ENCODE results near the gene DCAF15.

DCAF15 gene

GRCh38 chr19:13959962-13960862, 7.9 kb downstream of the DCAF15 start:
- H3K4ac ChIP-seq (ENCODE audit: low read depth in 1 of 2, low read length in 2 of 2) = no peak overlapping the region
- H2BK5ac ChIP-seq (ENCODE audit: low read depth, low read length, poor library complexity, severe bottlenecking) = no peak overlapping the region
- no peak overlapping the region for H2BK15ac ChIP-seq (ENCODE audit: low read depth, poor library complexity, severe bottlenecking)
- H3K27ac ChIP-seq (ENCODE audit: low read length, poor library complexity, severe bottlenecking) = no peak overlapping the region
- H4K91ac ChIP-seq (ENCODE audit: low read length) = no peak overlapping the region
- H3K4me2 ChIP-seq (ENCODE audit: low read length, poor library complexity, severe bottlenecking) = no peak overlapping the region
- no peak overlapping the region for H3K9ac ChIP-seq (ENCODE audit: low read length)
- H3K4me3 ChIP-seq (ENCODE audit: insufficient read depth in 1 of 2, low read depth in 1 of 2, low read length in 2 of 2) = no peak overlapping the region
- H3K23ac ChIP-seq (ENCODE audit: low read length in 2 of 2) = no peak overlapping the region
- H3K79me1 ChIP-seq (replicated peaks; ENCODE audit: low read length, poor library complexity, severe bottlenecking) = peaks cover 33% of the 10 kb centered on the region
- no peak overlapping the region for H2AK5ac ChIP-seq (ENCODE audit: low read length, severe bottlenecking)
- WGBS = 93% methylated on average over 27 of the region's 27 CpGs
- no peak overlapping the region for H3K14ac ChIP-seq (ENCODE audit: low read length in 2 of 2)
- H4K8ac ChIP-seq (ENCODE audit: low read length) = no peak overlapping the region
- no peak overlapping the region for H2BK12ac ChIP-seq (ENCODE audit: low read length in 2 of 2)
- peaks cover 57 to 86% of the 10 kb centered on the region in 2 experiments for H3K36me3 ChIP-seq (ENCODE audit: control insufficient read depth in 1 of 2, insufficient read depth in 2 of 2, low read depth in 1 of 2, low read length in 2 of 2)
- H2AFZ ChIP-seq (ENCODE audit: low read depth, low read length) = no peak overlapping the region
- H3K18ac ChIP-seq (ENCODE audit: low read depth in 1 of 2, low read length in 2 of 2) = no peak overlapping the region
- no peaks in the 10 kb centered on the region for H3K9me3 ChIP-seq (ENCODE audit: control insufficient read depth, low read length)
- no peak overlapping the region for H2BK120ac ChIP-seq (ENCODE audit: low read depth, low read length)
- peaks cover 27% of the 10 kb centered on the region for H3K4me1 ChIP-seq (ENCODE audit: control insufficient read depth, insufficient read depth, low read depth, low read length)
- H3K27me3 ChIP-seq (ENCODE audit: control insufficient read depth in 1 of 2, insufficient read depth in 1 of 2, low read length in 2 of 2) = no peaks in the 10 kb centered on the region
- no peak for DNase-seq

DNA sequence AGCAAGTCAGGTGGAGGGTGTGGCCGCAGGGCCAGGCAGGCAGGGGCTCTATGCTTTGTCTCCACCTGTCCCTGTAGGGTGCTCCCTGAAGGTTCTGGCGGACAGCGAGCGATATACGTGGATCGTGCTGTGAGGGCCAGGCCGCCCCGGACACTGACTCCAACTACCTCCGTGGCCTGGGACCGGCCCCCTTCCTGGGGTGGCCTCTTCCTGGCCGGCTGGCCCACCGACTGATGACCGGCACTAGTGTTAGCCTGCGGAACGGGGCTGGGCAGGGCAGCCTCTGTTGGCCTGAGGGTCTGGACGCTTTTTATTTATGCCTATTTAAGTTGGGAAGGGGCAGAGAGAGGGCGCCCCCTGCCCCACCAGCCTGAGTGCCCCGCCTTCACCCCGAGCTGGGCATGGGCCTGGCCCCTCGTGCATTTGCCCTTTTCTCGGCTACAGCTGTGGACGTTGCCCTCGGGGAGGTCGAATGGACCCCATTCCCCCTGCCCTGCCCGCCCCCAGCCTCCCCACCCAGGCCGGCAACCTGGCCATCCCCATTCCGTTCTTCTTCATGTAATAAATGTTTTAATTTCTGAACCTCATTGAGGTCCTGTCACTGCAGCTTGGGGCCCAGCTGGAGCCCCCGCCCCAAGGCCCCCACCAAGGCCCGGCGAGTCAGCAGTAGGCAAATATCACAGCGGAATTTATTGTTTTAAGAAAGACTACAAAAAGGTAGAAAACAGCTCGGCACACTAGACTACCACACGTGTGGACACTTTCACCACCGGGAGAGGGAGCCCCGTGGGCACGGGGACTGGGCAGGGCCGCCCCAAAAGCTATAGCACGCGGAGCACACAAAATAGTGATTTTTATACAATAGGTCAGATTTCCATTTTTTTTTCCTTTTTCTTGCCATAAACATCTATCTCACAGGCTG, 8.8 kb downstream of the DCAF15 start:
- Histone ChIP-seq H2AK5ac (ENCODE audit: low read length, severe bottlenecking) (no peak overlapping the region), H2BK5ac (ENCODE audit: low read depth, low read length, poor library complexity, severe bottlenecking) (no peak overlapping the region), H3K27ac (ENCODE audit: low read length, poor library complexity, severe bottlenecking) (no peak overlapping the region), H3K9me3 (ENCODE audit: control insufficient read depth, low read length) (no peaks in the 10 kb centered on the region), H3K27me3 (ENCODE audit: control insufficient read depth in 1 of 2, insufficient read depth in 1 of 2, low read length in 2 of 2) (no peaks in the 10 kb centered on the region), H3K14ac (ENCODE audit: low read length in 2 of 2) (no peak overlapping the region), H2AFZ (ENCODE audit: low read depth, low read length) (no peak overlapping the region), H3K4me2 (ENCODE audit: low read length, poor library complexity, severe bottlenecking) (no peak overlapping the region), H3K23ac (ENCODE audit: low read length in 2 of 2) (no peak overlapping the region), H2BK15ac (ENCODE audit: low read depth, poor library complexity, severe bottlenecking) (no peak overlapping the region), H3K36me3 (ENCODE audit: control insufficient read depth in 1 of 2, insufficient read depth in 2 of 2, low read depth in 1 of 2, low read length in 2 of 2) (peaks cover 55 to 86% of the 10 kb centered on the region in 2 experiments), H3K79me1 (replicated peaks; ENCODE audit: low read length, poor library complexity, severe bottlenecking) (peaks cover 26% of the 10 kb centered on the region), H3K4ac (ENCODE audit: low read depth in 1 of 2, low read length in 2 of 2) (no peak overlapping the region), H3K18ac (ENCODE audit: low read depth in 1 of 2, low read length in 2 of 2) (no peak overlapping the region), H4K91ac (ENCODE audit: low read length) (no peak overlapping the region), H2BK120ac (ENCODE audit: low read depth, low read length) (no peak overlapping the region), H2BK12ac (ENCODE audit: low read length in 2 of 2) (no peak overlapping the region), H4K8ac (ENCODE audit: low read length) (no peak overlapping the region), H3K4me1 (ENCODE audit: control insufficient read depth, insufficient read depth, low read depth, low read length) (peaks cover 27% of the 10 kb centered on the region), H3K9ac (ENCODE audit: low read length) (no peak overlapping the region), H3K4me3 (ENCODE audit: insufficient read depth in 1 of 2, low read depth in 1 of 2, low read length in 2 of 2) (no peak overlapping the region)
- WGBS = 96% methylated on average over 39 of the region's 39 CpGs
- DNase-seq = no peak

GRCh38 chr19:13961826-13962698, 9.8 kb downstream of the DCAF15 start:
- H3K9me3 ChIP-seq (ENCODE audit: control insufficient read depth, low read length) = no peaks in the 10 kb centered on the region
- peaks cover 52 to 86% of the 10 kb centered on the region in 2 experiments for H3K36me3 ChIP-seq (ENCODE audit: control insufficient read depth in 1 of 2, insufficient read depth in 2 of 2, low read depth in 1 of 2, low read length in 2 of 2)
- H2AFZ ChIP-seq (ENCODE audit: low read depth, low read length) = no peak overlapping the region
- H3K4me1 ChIP-seq (ENCODE audit: control insufficient read depth, insufficient read depth, low read depth, low read length) = peaks cover 29% of the 10 kb centered on the region
- H2BK15ac ChIP-seq (ENCODE audit: low read depth, poor library complexity, severe bottlenecking) = no peak overlapping the region
- no peak overlapping the region for H3K23ac ChIP-seq (ENCODE audit: low read length in 2 of 2)
- H3K4me2 ChIP-seq (ENCODE audit: low read length, poor library complexity, severe bottlenecking) = peak overlapping the region; percentile 49
- H3K14ac ChIP-seq (ENCODE audit: low read length in 2 of 2) = no peak overlapping the region
- DNase-seq = peak; percentile 24
- no peak overlapping the region for H3K27ac ChIP-seq (ENCODE audit: low read length, poor library complexity, severe bottlenecking)
- H4K8ac ChIP-seq (ENCODE audit: low read length) = no peak overlapping the region
- H2BK12ac ChIP-seq (ENCODE audit: low read length in 2 of 2) = no peak overlapping the region
- peaks cover 20% of the 10 kb centered on the region for H3K79me1 ChIP-seq (replicated peaks; ENCODE audit: low read length, poor library complexity, severe bottlenecking)
- H2AK5ac ChIP-seq (ENCODE audit: low read length, severe bottlenecking) = no peak overlapping the region
- no peaks in the 10 kb centered on the region for H3K27me3 ChIP-seq (ENCODE audit: control insufficient read depth in 1 of 2, insufficient read depth in 1 of 2, low read length in 2 of 2)
- H3K18ac ChIP-seq (ENCODE audit: low read depth in 1 of 2, low read length in 2 of 2) = no peak overlapping the region
- H2BK5ac ChIP-seq (ENCODE audit: low read depth, low read length, poor library complexity, severe bottlenecking) = no peak overlapping the region
- no peak overlapping the region for H2BK120ac ChIP-seq (ENCODE audit: low read depth, low read length)
- H3K4me3 ChIP-seq (ENCODE audit: insufficient read depth in 1 of 2, low read depth in 1 of 2, low read length in 2 of 2) = no peak overlapping the region
- no peak overlapping the region for H3K4ac ChIP-seq (ENCODE audit: low read depth in 1 of 2, low read length in 2 of 2)
- H4K91ac ChIP-seq (ENCODE audit: low read length) = no peak overlapping the region
- 65% methylated on average over 47 of the region's 55 CpGs for WGBS
- H3K9ac ChIP-seq (ENCODE audit: low read length) = no peak overlapping the region

All from mesenchymal stem cell (in vitro differentiated cells and primary cell).